HepG2 (cell line): ENCODE measurements around the gene PLCB1. TPM values are rescaled to one million over a fixed set of nuclear protein-coding genes. Genes with fewer than 3 reads are reported as not detected.

Source experiments
- ATAC-seq: fragments of 200-7000 bp; cut with Tn5 transposase; 3 replicates; pipeline ENCODE4 v1.9.1; 2020; ENCODE audit warnings: mild to moderate bottlenecking, moderate library complexity
- BruUV-seq: library from RNA; stranded (reverse); fragments of 400-500 nt; replicated peaks from 2 replicates; lab custom pipeline; 2021; lab: Mats Ljungman, UMichigan
- CTCF ChIA-PET: fragments of 300-600 bp; formaldehyde crosslinking; extraction: SDS; loops from one replicate; lab custom pipeline; 2021; ENCODE audit warnings: low total read pairs, inconsistent platforms, low intra/inter-chr PET ratio; lab: Yijun Ruan, JAX
- POLR2A ChIA-PET: fragments of 350-600 bp; sonication (Branson Sonifier 250); formaldehyde crosslinking; loops from one replicate; lab custom pipeline; 2020; ENCODE audit warnings: antibody characterized with exemption, inconsistent platforms; lab: Yijun Ruan, JAX
- DNase-seq: peaks from one replicate; pipeline ENCODE4 v3.0.0-alpha.2; 2015; ENCODE audit warnings: low spot score
- FAIRE-seq: peaks from 3 replicates; lab custom pipeline; 2011; peaks lifted over from hg19 to GRCh38; lab: Jason Lieb, UNC
- H2AFZ ChIP-seq: one replicate; pipeline ENCODE4 v1.6.1; 2011; ENCODE audit warnings: low read length, inconsistent platforms
- H3K27ac ChIP-seq: fragments of 300-600 bp; 3 replicates; pipeline ENCODE4 v1.8.0; 2011; ENCODE audit warnings: mixed run types, mild to moderate bottlenecking, mixed read lengths, low read length, inconsistent platforms; ENCODE audit not compliant: insufficient read depth; ENCODE audit errors: extremely low read length
- H3K27me3 ChIP-seq, 2 experiments: fragments of 200-600 bp in 1 of 2; 2 replicates in 1 of 2; 3 replicates in 1 of 2; pipeline versions ENCODE4 v1.6.0 to v1.8.0; 2011; ENCODE audit warnings: low read length in 2 of 2, mild to moderate bottlenecking in 2 of 2, moderate library complexity in 2 of 2, inconsistent platforms in 1 of 2; ENCODE audit not compliant: insufficient read depth in 2 of 2, control insufficient read depth in 1 of 2
- H3K36me3 ChIP-seq, 2 experiments: fragments of 200-600 bp in 1 of 2; replicated peaks in 1 of 2; 2 replicates in 1 of 2; 3 replicates in 1 of 2; pipeline versions ENCODE4 v1.5.1 to v1.8.0; 2011; ENCODE audit warnings: low read length in 2 of 2, inconsistent platforms in 1 of 2; ENCODE audit not compliant: insufficient read depth in 2 of 2, control insufficient read depth in 1 of 2
- H3K4me1 ChIP-seq: 2 replicates; pipeline ENCODE4 v1.5.1; 2012; ENCODE audit warnings: low read length, inconsistent platforms; ENCODE audit not compliant: insufficient read depth
- H3K4me2 ChIP-seq: 2 replicates; pipeline ENCODE4 v1.6.0; 2011; ENCODE audit warnings: low read depth, low read length, inconsistent platforms
- H3K4me3 ChIP-seq, 3 experiments: fragments of 200-600 bp in 1 of 3; sonication (generic), shearing (Covaris generic) in 1 of 3; replicated peaks in 1 of 3; 2 replicates each; pipeline ENCODE4 v1.5.1; 2011 to 2016; ENCODE audit warnings: low read length in 3 of 3, inconsistent platforms in 2 of 3, low read depth in 2 of 3, mild to moderate bottlenecking in 2 of 3, control low read depth in 1 of 3, mixed read lengths in 1 of 3; ENCODE audit not compliant: insufficient read depth in 1 of 3
- H3K79me2 ChIP-seq: one replicate; pipeline ENCODE4 v1.6.1; 2011; ENCODE audit warnings: low read length, inconsistent platforms; ENCODE audit not compliant: insufficient read depth
- H3K9ac ChIP-seq: 2 replicates; pipeline ENCODE4 v1.6.0; 2011; ENCODE audit warnings: mild to moderate bottlenecking, low read depth, low read length, inconsistent platforms; ENCODE audit not compliant: insufficient read depth
- H3K9me3 ChIP-seq: 2 replicates; pipeline ENCODE4 v1.5.1; 2012; ENCODE audit warnings: mild to moderate bottlenecking, low read length
- H4K20me1 ChIP-seq: 2 replicates; pipeline ENCODE4 v1.6.0; 2011; ENCODE audit warnings: inconsistent platforms, mild to moderate bottlenecking, low read length, moderate library complexity; ENCODE audit not compliant: insufficient read depth
- CHCHD3 ChIP-seq: sonication (generic); formaldehyde crosslinking; IDR thresholded peaks from 2 replicates; pipeline ENCODE4 v1.8.0; 2022; ENCODE audit warnings: mild to moderate bottlenecking, missing genetic modification reagents, moderate library complexity
- HNRNPK ChIP-seq: fragments of 200-400 bp; formaldehyde crosslinking; IDR thresholded peaks from 2 replicates; pipeline ENCODE4 v1.6.1; 2018; ENCODE audit warnings: low read length, low read depth, moderate library complexity, mild to moderate bottlenecking; ENCODE audit not compliant: poor library complexity, severe bottlenecking
- NCOA1 ChIP-seq: sonication (generic); formaldehyde crosslinking; IDR thresholded peaks from 2 replicates; pipeline ENCODE4 v1.9.0; 2021; ENCODE audit warnings: missing genetic modification reagents
- NFYC ChIP-seq: IDR thresholded peaks from 2 replicates; pipeline ENCODE4 v1.6.1; 2016; ENCODE audit warnings: missing genetic modification reagents, missing compliant biosample characterization
- PCBP1 ChIP-seq: fragments of 200-400 bp; formaldehyde crosslinking; IDR thresholded peaks from 2 replicates; pipeline ENCODE4 v1.6.1; 2017; ENCODE audit warnings: mild to moderate bottlenecking, low read depth, low read length, borderline replicate concordance
- PCBP2 ChIP-seq: fragments of 200-400 bp; formaldehyde crosslinking; optimal IDR thresholded peaks from 2 replicates; pipeline ENCODE3; 2018; ENCODE audit warnings: low read length, low read depth; ENCODE audit not compliant: poor library complexity, severe bottlenecking
- SRSF9 ChIP-seq: fragments of 200-400 bp; formaldehyde crosslinking; IDR thresholded peaks from 2 replicates; pipeline ENCODE4 v1.6.1; 2018; ENCODE audit warnings: borderline replicate concordance, mild to moderate bottlenecking, low read depth, low read length; ENCODE audit not compliant: insufficient read depth, poor library complexity, severe bottlenecking
- TCF12 ChIP-seq, 2 experiments: fragments of 450-650 bp in 1 of 2; sonication (generic) in 1 of 2; formaldehyde crosslinking in 1 of 2; IDR thresholded peaks; 2 replicates each; pipeline versions ENCODE4 v1.6.1 to v1.8.0; 2017 to 2022; ENCODE audit warnings: antibody characterized with exemption in 1 of 2, mild to moderate bottlenecking in 1 of 2, missing genetic modification reagents in 1 of 2, moderate library complexity in 1 of 2
- ZNF564 ChIP-seq: sonication (generic); formaldehyde crosslinking; IDR thresholded peaks from 2 replicates; pipeline ENCODE4 v1.8.1; 2023; ENCODE audit warnings: mild to moderate bottlenecking, missing genetic modification reagents
- WGBS: methylation state at CpG from one replicate; pipeline ENCODE4 v1.1.6; 2017; ENCODE audit warnings: low lambda C conversion rate; 5-methylcytosine and 5-hydroxymethylcytosine counted together
- in situ Hi-C: cut with HindIII; loops from 2 replicates; pipeline ENCODE4 v1.10.0; 2017; ENCODE audit warnings: low pct_unique_long_range_greater_than_20kb; ENCODE audit not compliant: extremely low pct_ligation_motif_present
- intact Hi-C: fragments of 100-400 bp; cut with micrococcal nuclease; formaldehyde crosslinking; loops from one replicate; pipeline ENCODE4 v1.10.0; 2022; ENCODE audit not compliant: unreplicated experiment
- polyA plus RNA-seq, 8 experiments: library from polyadenylated mRNA; depleted of rRNA in 3 of 8; stranded (reverse) in 7 of 8; unstranded in 1 of 8; fragments of >200 nt; fragmentation: Illumina TruSeq in 4 of 8; extraction: Trizol in 4 of 8; gene quantifications; 2 replicates each; pipeline versions ENCODE4 v1.2.1 to v1.2.3, GENCODE V29; 2011 to 2016; ENCODE audit warnings: low read depth in 4 of 8, missing spikeins in 1 of 8, mixed read lengths in 1 of 8; ENCODE audit not compliant: insufficient read depth in 1 of 8
- total RNA-seq, 5 experiments: library from RNA; depleted of rRNA; stranded (reverse); fragments of >200 nt; fragmentation: Illumina TruSeq; extraction: Trizol; gene quantifications; 2 replicates each; pipeline ENCODE4 v1.2.3, GENCODE V29; 2016; ENCODE audit warnings: low read depth in 1 of 5

Gene PLCB1
- total and polyA plus RNA-seq, 2 of the 13 experiments (the other 11 are each of a cell fraction or from before 2014, with no cell fraction given) = 42.4 to 55.9 TPM

DNA sequence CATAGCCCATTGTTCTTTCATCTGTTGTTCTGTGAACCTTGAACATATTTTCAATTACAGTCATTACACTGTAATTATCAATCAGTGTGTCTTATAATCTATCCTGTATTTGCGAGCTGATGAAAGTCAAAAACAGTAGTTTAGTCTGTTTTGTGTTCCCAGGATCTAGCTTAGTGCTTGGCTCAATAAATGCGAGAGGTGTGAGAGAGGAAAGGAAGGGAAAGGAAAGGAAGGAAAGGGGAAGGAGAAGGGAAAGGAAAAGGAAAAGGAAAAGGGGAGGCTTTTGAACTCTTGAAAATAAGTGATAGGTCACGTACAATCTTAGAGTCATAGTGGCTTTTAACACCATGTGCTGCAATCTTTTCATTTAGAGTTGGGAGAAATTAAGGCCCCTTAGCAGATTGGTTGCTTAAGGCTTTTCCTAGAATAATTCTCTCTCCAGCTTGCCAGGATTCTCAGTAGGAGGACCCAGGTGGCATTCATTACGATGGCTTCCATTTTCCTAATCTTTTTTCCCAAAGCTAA lies 503.0 kb downstream of the PLCB1 start:
- intact Hi-C loops = no loop called here
- no peak overlapping the region for H3K9ac ChIP-seq
- no TSS peak for BruUV-seq
- H3K4me3 ChIP-seq = no peak overlapping the region
- in situ Hi-C loops = no loop called here
- H3K4me1 ChIP-seq = no peaks in the 10 kb centered on the region
- no peaks in the 10 kb centered on the region for H3K27me3 ChIP-seq
- CTCF ChIA-PET = no interaction called here
- no peaks in the 10 kb centered on the region for H3K9me3 ChIP-seq
- POLR2A ChIA-PET = no interaction called here
- no peaks in the 10 kb centered on the region for H4K20me1 ChIP-seq
- no peak overlapping the region for H3K27ac ChIP-seq
- H3K36me3 ChIP-seq = peaks cover 6 to 14% of the 10 kb centered on the region in 2 experiments; a peak in 2 of 5 replicates
- no peak overlapping the region for H2AFZ ChIP-seq
- FAIRE-seq = no peak
- no peaks in the 10 kb centered on the region for H3K79me2 ChIP-seq
- DNase-seq = no peak
- no peak for ATAC-seq
- WGBS = 98% methylated on average over 4 of the region's 4 CpGs
- TF ChIP-seq NFYC (CRISPR knock-in tag) = no peak
- no peak for TF ChIP-seq TCF12 (IDR thresholded peaks at IDR 0.05)
- no peak for TF ChIP-seq TCF12 (CRISPR knock-in tag; IDR thresholded peaks at IDR 0.05)
- no peak for TF ChIP-seq CHCHD3 (CRISPR knock-in tag)
- peak; percentile 93 for TF ChIP-seq HNRNPK
- peak; percentile 70 for TF ChIP-seq PCBP2
- TF ChIP-seq SRSF9 = peak; percentile 54
- 0 out of 2 replicates have a peak, but pooled peaks have one; percentile 70 for TF ChIP-seq PCBP1
- no peak for TF ChIP-seq ZNF564
- TF ChIP-seq NCOA1 (CRISPR knock-in tag) = no peak
- H3K4me2 ChIP-seq = no peak overlapping the region
